GM19463 (cell line): Measurements from ENCODE around the gene FABP6.
A peak's percentile ranks its signal among the peaks of the same experiment; 100 is the strongest.

Experiments used
- ATAC-seq: cut with Tn5 transposase; IDR thresholded peaks from one replicate; pipeline ENCODE4 v1.9.1; 2021; ENCODE audit warnings: mild to moderate bottlenecking, moderate library complexity; ENCODE audit not compliant: unreplicated experiment

FABP6 gene

DNA sequence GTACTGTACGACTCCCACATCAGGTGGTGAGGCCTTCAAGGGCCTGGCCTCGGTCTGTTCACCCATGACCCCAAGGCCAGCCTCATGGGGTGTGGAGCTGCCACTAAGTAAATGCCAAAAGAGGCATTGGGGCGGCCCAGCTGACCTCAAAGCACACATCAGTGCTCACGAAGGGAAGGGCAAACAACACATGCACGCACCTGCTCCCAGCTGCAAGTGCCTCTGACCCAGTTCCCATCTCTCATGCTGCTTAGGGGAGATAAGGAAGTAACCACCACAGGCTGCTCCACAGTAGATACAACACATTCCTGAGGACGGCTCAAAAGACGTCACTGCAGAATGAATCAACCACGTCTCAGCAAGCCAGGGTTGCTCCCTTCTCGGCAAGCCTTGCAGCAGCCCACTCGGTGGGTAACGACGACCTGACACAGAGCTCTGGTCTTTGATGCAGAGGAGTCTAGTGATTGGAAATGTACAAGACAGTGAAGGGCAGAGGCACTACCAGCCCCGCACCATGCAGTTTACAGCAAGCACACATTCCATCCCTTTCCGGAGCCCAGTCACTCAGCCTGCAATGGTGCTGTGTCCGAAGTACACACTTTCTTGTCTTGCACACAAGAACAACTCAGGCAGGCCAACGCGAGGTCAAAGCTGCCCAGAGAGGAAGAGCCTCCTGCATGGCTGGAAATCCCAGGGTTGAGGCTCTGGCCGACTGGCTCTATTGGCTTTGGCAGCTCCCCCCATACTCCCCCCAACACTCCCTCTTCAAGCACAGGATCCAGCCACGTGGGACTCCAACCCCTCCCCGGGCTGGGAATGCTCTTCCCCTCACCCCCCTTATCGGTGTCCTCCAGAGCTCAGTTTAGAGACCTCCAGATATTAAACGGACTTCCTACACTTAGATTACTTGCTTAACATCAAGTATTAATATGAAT, 31.8 kb downstream of the FABP6 start:
- ATAC-seq, result peak; percentile 65

DNA sequence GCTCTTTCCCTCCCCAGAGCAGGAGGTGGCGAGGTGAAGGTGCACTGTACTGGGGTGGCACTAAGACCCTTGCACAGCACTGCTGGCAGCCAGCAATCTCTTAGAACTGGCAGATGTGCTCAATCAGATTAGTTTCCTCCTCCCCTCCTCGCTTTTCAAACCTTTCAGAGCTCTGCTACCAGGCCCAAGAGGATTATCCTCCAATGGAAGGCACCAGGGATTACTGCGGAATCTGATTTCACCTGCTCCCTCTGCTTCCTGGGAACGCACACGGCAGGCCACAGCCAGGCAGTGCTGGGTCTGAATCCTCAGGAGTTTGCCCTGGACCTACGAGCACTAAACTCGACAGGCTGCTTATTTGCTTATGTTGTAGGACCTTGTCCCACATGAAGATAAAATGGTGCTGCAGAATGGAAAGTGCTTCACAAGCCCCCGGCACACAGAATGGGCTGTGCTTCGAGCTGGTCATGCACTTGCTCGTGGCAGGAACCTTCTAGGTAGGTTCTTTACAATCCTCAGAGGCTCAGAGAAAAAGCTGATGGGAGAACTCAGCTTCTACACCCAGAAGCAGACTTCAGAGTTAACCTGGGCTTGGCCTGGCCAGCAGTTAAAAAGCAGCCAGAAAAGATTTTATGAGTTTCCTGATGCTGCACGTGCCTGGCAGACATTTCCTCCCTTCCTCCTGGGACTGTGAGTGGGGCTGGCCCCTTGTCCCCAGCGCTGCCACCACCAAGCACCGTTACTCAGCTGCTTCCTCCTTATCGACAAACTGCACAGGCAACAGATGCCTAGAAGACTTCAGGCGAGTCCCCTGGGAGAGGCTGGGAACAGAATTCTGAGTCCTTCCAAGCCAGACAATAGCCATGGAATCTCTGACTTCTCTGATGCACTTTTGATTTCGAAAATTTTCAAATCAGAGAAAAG, 33.1 kb downstream of the FABP6 start:
- no peak for ATAC-seq

- no peak for ATAC-seq
Observed at GRCh38 chr5:160263326-160263855, 34.1 kb downstream of the FABP6 start.

DNA sequence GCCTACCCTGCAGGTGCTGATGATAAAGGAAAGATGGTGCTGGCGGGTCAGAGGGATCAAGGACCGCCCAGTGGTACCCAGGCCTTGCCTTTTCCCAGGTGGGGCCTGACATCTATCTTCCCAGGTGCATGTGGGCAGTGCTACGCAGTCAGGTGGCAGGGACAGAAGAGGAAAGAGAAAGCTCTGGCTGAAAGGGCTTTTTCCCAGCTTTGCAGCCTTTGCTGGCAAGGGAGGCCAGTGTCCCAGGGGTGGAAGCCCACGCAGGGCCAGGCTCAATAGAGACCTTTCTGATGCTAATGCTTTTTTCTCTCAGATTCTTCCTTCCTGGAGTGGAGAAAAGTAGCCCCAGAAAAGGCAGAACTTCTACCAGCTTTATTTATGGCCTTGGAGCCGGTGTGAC, 36.7 kb downstream of the FABP6 start:
- no peak for ATAC-seq

GRCh38 chr5:160266752-160267345, 37.5 kb downstream of the FABP6 start:
- ATAC-seq, result no peak

DNA sequence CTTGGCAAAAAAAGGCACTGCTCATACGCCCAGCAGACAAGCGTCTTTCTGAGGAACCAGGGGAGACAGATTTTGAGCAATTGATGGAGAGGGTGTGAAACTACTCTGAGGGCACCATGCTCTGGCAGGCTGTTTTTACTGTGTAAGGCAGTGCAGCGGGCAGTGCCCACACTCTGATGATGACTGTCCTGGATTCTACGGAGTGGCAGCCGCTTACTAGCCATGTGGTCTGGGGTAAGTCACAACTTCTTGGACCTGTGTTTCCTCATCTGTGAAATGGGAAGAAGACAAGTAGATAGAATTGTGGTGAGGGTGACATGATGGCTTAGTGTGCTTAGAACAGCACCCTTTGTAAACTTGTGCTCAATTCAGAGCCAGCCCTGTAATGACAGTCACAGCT, 38.8 kb downstream of the FABP6 start:
- ATAC-seq, result no peak

GRCh38 chr5:160269017-160269416, 39.7 kb downstream of the FABP6 start:
- ATAC-seq, result no peak

DNA sequence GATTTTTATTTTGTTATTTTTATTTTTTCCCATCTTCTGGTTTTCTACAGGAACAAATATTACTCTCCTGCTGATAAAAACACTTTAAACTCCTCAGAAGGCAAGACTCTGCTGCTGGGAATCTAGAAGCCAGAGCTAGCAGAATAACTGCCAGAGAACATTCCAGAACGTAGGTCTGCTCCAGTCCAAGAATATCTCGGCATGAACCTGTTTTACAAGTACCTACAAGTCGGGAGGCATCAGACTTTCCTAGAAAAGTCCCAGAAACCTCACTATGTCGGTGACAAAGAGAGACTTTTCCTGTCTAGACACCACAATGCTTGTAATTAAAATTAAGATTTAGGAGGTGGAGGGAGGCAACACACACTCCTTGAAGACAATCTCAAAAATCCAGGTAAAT, 41.4 kb downstream of the FABP6 start:
- no peak for ATAC-seq

GRCh38 chr5:160271396-160271795, 42.1 kb downstream of the FABP6 start:
- ATAC-seq, result peak; percentile 63

DNA sequence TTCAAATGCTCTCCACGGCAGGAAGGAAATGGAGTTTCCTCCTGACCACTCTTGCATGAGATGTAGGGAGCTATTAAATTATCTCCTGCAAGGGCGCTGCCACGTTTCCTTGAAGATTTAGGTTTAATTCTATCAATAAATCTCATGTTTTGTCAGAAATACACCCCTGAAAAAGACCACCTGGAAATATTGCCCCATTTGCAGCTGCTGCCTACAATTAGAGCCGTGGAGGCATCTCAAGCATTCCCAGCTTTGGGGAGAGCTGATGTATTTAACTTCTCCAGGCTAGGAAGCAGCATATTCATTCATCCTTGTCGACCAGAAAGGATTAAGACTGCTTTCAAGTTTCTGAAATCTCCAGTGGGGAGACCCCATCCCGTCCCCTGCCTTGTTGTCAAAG, 42.5 kb downstream of the FABP6 start:
- ATAC-seq, result peak; percentile 13

- no peak for ATAC-seq
Observed at GRCh38 chr5:160272264-160272663, 43.0 kb downstream of the FABP6 start.

- no peak for ATAC-seq
Observed at GRCh38 chr5:160272889-160273288, 43.6 kb downstream of the FABP6 start.

DNA sequence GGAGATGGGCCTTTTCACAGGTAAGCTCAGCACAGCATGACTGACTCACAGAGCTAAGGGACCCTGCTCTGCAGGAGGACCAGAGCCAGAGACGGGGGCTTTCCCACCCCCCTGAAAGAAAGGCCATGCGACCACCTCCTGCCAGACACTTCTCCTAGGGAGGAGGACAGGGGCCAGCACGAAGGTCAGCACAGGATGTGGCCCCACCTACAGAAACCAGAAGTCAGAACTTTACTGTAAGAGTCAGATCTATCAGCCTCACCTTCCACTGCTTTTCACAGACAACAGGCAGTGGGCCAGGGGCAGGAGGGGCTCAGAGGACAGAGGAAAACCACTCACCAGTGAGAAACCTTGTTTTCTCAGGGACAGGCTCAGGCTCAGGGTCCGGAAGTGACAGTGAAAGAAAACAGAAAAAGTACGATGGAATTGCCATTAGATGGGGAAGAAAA, 45.2 kb downstream of the FABP6 start:
- no peak for ATAC-seq

GRCh38 chr5:160278343-160278742, 49.0 kb downstream of the FABP6 start:
- ATAC-seq, result no peak

- ATAC-seq, result no peak
Observed at GRCh38 chr5:160280384-160281095, 51.2 kb downstream of the FABP6 start.

DNA sequence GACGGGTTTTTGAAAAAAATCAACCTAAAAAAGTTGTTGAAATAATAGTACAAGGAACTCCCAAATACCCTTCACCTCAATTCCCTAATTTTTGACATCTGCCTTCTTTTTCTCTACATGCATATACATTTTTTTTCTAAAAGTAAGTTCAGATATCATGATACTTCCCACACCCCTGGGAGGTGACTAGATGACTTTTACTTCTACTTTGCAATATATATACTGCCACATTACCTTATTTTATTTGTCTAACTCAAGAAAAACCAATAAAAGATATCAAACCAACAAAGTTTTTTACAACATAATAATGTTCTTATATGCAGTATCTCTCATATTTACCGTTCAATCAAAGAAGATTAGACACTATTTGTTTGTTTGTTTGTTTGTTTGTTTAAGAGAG, 52.0 kb downstream of the FABP6 start:
- ATAC-seq, result no peak

DNA sequence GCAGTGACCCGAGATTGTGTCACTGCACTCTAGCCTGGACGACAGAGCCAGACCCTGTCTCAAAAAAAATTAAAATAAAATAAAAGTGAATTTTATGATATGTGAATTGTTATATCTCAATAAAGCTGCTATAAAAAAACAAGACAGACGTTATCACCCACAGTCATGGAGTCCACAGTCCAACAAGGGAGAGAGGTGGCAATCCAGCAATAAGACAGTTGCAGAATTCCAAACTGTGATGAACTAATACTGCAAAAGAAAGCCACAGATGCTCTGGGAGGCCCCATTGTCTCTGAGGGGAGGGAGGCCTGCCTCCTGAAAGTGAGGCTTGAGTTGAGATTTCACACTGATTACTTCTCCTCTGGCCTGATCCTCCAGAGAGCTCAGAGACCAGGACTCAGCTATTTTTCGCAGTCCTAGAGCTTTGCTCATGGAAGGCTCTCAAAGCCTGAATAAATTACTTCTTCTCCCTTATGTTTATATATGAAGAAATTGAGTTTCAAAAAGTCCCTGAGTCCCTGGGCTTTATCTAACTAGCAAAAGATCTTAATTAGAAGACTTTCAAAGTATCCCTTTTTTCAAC, 55.1 kb downstream of the FABP6 start:
- ATAC-seq, result no peak

DNA sequence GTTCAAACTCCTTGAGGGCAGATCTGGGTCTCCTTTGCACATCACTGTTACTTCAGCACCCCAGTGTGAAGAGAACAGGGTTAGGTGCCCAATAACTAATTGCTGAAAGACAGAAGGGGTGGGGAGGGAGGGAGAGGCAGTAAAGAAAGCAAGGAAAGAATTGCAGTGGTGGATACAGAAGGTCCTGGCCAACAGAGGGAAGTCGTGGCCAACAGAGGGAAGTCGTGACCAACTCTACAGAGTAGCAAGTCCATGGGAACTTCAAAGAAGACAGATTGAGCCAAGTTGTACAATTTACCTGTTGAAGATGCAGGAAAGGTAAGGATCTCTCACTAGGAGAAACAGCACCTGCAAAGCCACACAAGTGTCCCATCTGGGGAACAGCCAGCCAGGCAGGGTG, 56.0 kb downstream of the FABP6 start:
- ATAC-seq, result no peak

DNA sequence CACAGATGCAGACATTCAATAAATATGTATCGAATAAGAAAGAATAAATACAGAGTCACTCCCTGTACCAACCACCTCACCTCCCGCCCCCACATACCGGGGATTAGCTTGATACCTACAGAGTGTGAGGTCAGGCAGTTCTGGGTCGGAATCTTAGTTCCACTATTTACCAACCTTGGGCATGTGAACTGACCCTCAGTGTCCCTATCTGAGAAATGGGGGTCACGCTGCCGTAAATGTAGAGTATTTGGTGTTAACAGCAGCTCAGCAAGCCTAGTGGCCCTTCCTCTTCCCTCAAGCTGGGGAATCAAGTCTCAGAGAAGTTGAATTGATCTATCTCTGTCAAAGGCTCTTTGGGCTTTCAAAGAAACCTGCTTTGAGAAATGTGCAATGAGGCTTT, 57.6 kb downstream of the FABP6 start:
- ATAC-seq, result no peak
